Measurements from ENCODE around the gene NTHL1. TPM values are rescaled to one million over a fixed set of nuclear protein-coding genes. Genes with fewer than 3 reads are reported as not detected.

NTHL1 gene
- total and polyA plus RNA-seq, 2 of the 13 experiments (the other 11 are each of a cell fraction or from before 2014, with no cell fraction given): 47.5 to 64.9 TPM

GRCh38 chr16:2084895-2085625, 37.4 kb upstream of the NTHL1 start (continued):
- no peak for TF ChIP-seq ZNF318 (CRISPR knock-in tag; IDR thresholded peaks at IDR 0.05)
- TF ChIP-seq PRPF4 (IDR thresholded peaks at IDR 0.05; ENCODE audit: low read depth, low read length, poor library complexity, severe bottlenecking): no peak
- TF ChIP-seq, protein P1, sequence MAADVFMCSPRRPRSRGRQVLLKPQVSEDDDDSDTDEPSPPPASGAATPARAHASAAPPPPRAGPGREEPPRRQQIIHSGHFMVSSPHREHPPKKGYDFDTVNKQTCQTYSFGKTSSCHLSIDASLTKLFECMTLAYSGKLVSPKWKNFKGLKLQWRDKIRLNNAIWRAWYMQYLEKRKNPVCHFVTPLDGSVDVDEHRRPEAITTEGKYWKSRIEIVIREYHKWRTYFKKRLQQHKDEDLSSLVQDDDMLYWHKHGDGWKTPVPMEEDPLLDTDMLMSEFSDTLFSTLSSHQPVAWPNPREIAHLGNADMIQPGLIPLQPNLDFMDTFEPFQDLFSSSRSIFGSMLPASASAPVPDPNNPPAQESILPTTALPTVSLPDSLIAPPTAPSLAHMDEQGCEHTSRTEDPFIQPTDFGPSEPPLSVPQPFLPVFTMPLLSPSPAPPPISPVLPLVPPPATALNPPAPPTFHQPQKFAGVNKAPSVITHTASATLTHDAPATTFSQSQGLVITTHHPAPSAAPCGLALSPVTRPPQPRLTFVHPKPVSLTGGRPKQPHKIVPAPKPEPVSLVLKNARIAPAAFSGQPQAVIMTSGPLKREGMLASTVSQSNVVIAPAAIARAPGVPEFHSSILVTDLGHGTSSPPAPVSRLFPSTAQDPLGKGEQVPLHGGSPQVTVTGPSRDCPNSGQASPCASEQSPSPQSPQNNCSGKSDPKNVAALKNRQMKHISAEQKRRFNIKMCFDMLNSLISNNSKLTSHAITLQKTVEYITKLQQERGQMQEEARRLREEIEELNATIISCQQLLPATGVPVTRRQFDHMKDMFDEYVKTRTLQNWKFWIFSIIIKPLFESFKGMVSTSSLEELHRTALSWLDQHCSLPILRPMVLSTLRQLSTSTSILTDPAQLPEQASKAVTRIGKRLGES (CRISPR knock-in tag; IDR thresholded peaks at IDR 0.05; ENCODE audit: borderline replicate concordance): no peak
- no peak for TF ChIP-seq ZNF720 (CRISPR knock-in tag; IDR thresholded peaks at IDR 0.05)
- TF ChIP-seq ADNP (CRISPR knock-in tag; IDR thresholded peaks at IDR 0.05): no peak
- no peak for TF ChIP-seq ZNF296 (CRISPR knock-in tag; conservative IDR thresholded peaks at IDR 0.05)
